IMR-90 (cell line): ENCODE data around the gene TAF3. TPM values are rescaled to one million over a fixed set of nuclear protein-coding genes. Genes with fewer than 3 reads are reported as not detected.

ENCODE experiments used
- ATAC-seq: fragments of 200-7000 bp; cut with Tn5 transposase; 2 replicates; pipeline ENCODE4 v1.9.1; 2020; ENCODE audit warnings: low read depth, mild to moderate bottlenecking, moderate library complexity
- BruUV-seq: library from RNA; stranded (reverse); fragments of 400-500 nt; replicated peaks from 2 replicates; lab custom pipeline; 2021; lab: Mats Ljungman, UMichigan
- CTCF ChIA-PET: fragments of 300-600 bp; formaldehyde crosslinking; extraction: SDS; loops from one replicate; lab custom pipeline; 2021; ENCODE audit warnings: antibody characterized with exemption; lab: Yijun Ruan, JAX
- POLR2A ChIA-PET: fragments of 300-600 bp; sonication (Branson Sonifier 250); formaldehyde crosslinking; loops from one replicate; lab custom pipeline; 2022; ENCODE audit warnings: antibody characterized with exemption; ENCODE audit not compliant: unreplicated experiment; lab: Charles Lee
- DNase-seq: peaks from one replicate; pipeline ENCODE4 v3.0.0; 2013
- H2AFZ ChIP-seq: replicated peaks from 2 replicates; pipeline ENCODE3; 2013; ENCODE audit warnings: low read length, mild to moderate bottlenecking; ENCODE audit not compliant: poor library complexity
- H2AK5ac ChIP-seq: 2 replicates; pipeline ENCODE4 v1.6.1; 2013; ENCODE audit warnings: low read depth, low read length, inconsistent platforms
- H2AK9ac ChIP-seq: replicated peaks from 2 replicates; pipeline ENCODE3; 2013; ENCODE audit warnings: mild to moderate bottlenecking, low read depth, low read length, moderate library complexity; ENCODE audit not compliant: poor library complexity
- H2BK120ac ChIP-seq: 2 replicates; pipeline ENCODE4 v1.6.1; 2013; ENCODE audit warnings: low read depth, low read length, inconsistent platforms
- H2BK15ac ChIP-seq: 3 replicates; pipeline ENCODE4 v1.6.1; 2013; ENCODE audit warnings: low read depth, low read length, inconsistent platforms
- H2BK20ac ChIP-seq: 2 replicates; pipeline ENCODE4 v1.6.1; 2013; ENCODE audit warnings: low read depth, mild to moderate bottlenecking, inconsistent platforms, low read length, moderate library complexity
- H2BK5ac ChIP-seq: 2 replicates; pipeline ENCODE4 v1.6.1; 2013; ENCODE audit warnings: mild to moderate bottlenecking, low read depth, low read length, inconsistent platforms; ENCODE audit not compliant: poor library complexity, severe bottlenecking
- H3K14ac ChIP-seq: replicated peaks from 2 replicates; pipeline ENCODE4 v1.6.1; 2013; ENCODE audit warnings: low read depth, low read length, inconsistent platforms
- H3K18ac ChIP-seq: 2 replicates; pipeline ENCODE4 v1.6.1; 2013; ENCODE audit warnings: low read depth, low read length, control low read depth
- H3K23ac ChIP-seq: 2 replicates; pipeline ENCODE4 v1.6.1; 2013; ENCODE audit warnings: low read depth, low read length, inconsistent platforms
- H3K27ac ChIP-seq: 2 replicates; pipeline ENCODE4 v1.5.1; 2013; ENCODE audit warnings: mild to moderate bottlenecking, control low read depth, low read length; ENCODE audit not compliant: insufficient read depth
- H3K27me3 ChIP-seq: 2 replicates; pipeline ENCODE4 v1.6.1; 2013; ENCODE audit warnings: low read length; ENCODE audit not compliant: control insufficient read depth, insufficient read depth
- H3K36me3 ChIP-seq: 2 replicates; pipeline ENCODE4 v1.6.1; 2013; ENCODE audit warnings: low read length, mixed read lengths; ENCODE audit not compliant: control insufficient read depth, insufficient read depth
- H3K4ac ChIP-seq: 2 replicates; pipeline ENCODE4 v1.6.1; 2013; ENCODE audit warnings: low read depth, low read length, inconsistent platforms
- H3K4me1 ChIP-seq: 2 replicates; pipeline ENCODE4 v1.6.1; 2013; ENCODE audit warnings: low read length, mixed read lengths; ENCODE audit not compliant: control insufficient read depth, insufficient read depth
- H3K4me2 ChIP-seq: 2 replicates; pipeline ENCODE4 v1.6.1; 2013; ENCODE audit warnings: low read depth, mild to moderate bottlenecking, control low read depth, low read length, moderate library complexity
- H3K4me3 ChIP-seq: 2 replicates; pipeline ENCODE4 v1.5.1; 2013; ENCODE audit warnings: low read depth, mild to moderate bottlenecking, control low read depth, low read length, moderate library complexity; ENCODE audit not compliant: insufficient read depth
- H3K56ac ChIP-seq: 2 replicates; pipeline ENCODE4 v1.6.1; 2013; ENCODE audit warnings: low read length, inconsistent platforms; ENCODE audit not compliant: insufficient read depth; ENCODE audit errors: extremely low read depth
- H3K79me1 ChIP-seq, 2 experiments: 2 replicates each; pipeline ENCODE4 v1.6.1; 2013; ENCODE audit warnings: low read length in 2 of 2, inconsistent platforms in 1 of 2, low read depth in 1 of 2
- H3K9ac ChIP-seq: 2 replicates; pipeline ENCODE4 v1.6.1; 2013; ENCODE audit warnings: low read depth, low read length, control low read depth
- H3K9me1 ChIP-seq: 2 replicates; pipeline ENCODE4 v1.6.1; 2013; ENCODE audit warnings: low read length, inconsistent platforms; ENCODE audit not compliant: insufficient read depth
- H3K9me3 ChIP-seq: 2 replicates; pipeline ENCODE4 v1.6.1; 2013; ENCODE audit warnings: low read length; ENCODE audit not compliant: control insufficient read depth, insufficient read depth
- H4K20me1 ChIP-seq: 2 replicates; pipeline ENCODE4 v1.6.1; 2013; ENCODE audit warnings: low read length, inconsistent platforms; ENCODE audit not compliant: insufficient read depth
- H4K5ac ChIP-seq: 2 replicates; pipeline ENCODE4 v1.6.1; 2013; ENCODE audit warnings: mild to moderate bottlenecking, low read depth, low read length, control low read depth
- H4K8ac ChIP-seq, 2 experiments: 2 replicates each; pipeline ENCODE4 v1.6.1; 2013; ENCODE audit warnings: low read depth in 2 of 2, low read length in 2 of 2, control low read depth in 1 of 2, inconsistent platforms in 1 of 2
- H4K91ac ChIP-seq: 2 replicates; pipeline ENCODE4 v1.6.1; 2013; ENCODE audit warnings: low read depth, low read length, inconsistent platforms; ENCODE audit not compliant: insufficient read depth
- CHD1 ChIP-seq: IDR thresholded peaks from 2 replicates; pipeline ENCODE4 v1.6.1; 2012; ENCODE audit warnings: low read depth, low read length, improper control_type of control experiment
- FOS ChIP-seq: fragments of 150-350 bp; IDR thresholded peaks from 2 replicates; pipeline ENCODE4 v1.6.1; 2016; ENCODE audit warnings: low read depth, low read length
- MAFK ChIP-seq: IDR thresholded peaks from 2 replicates; pipeline ENCODE4 v1.6.1; 2012; ENCODE audit warnings: low read depth, low read length, improper control_type of control experiment
- NFE2L2 ChIP-seq: fragments of 150-350 bp; IDR thresholded peaks from 2 replicates; pipeline ENCODE4 v1.6.1; 2016; ENCODE audit warnings: low read depth, mild to moderate bottlenecking, low read length
- POLR2A ChIP-seq: IDR thresholded peaks from 2 replicates; pipeline ENCODE4 v1.6.1; 2012; ENCODE audit warnings: mild to moderate bottlenecking, low read depth, low read length
- RAD21 ChIP-seq: IDR thresholded peaks from 2 replicates; pipeline ENCODE4 v1.6.1; 2012; ENCODE audit warnings: low read length, improper control_type of control experiment
- WGBS, 2 experiments: methylation state at CpG; one replicate each; pipeline versions ENCODE4 v1.1.5 to v1.1.7; 2013; ENCODE audit warnings: missing lambda C conversion rate in 2 of 2; ENCODE audit not compliant: insufficient read length in 1 of 2; ENCODE audit errors: extremely low coverage in 2 of 2; 5-methylcytosine and 5-hydroxymethylcytosine counted together
- dilution Hi-C: fragments of 300-500 bp; cut with HindIII; formaldehyde crosslinking; loops from one replicate; pipeline ENCODE4 v1.14.3; 2018; ENCODE audit warnings: low sequenced_read_pairs; ENCODE audit not compliant: unreplicated experiment
- in situ Hi-C: fragments of 300-500 bp; cut with MboI; formaldehyde crosslinking; loops from 3 replicates; pipeline ENCODE4 v1.14.3; 2019; ENCODE audit warnings: low sequenced_read_pairs, inconsistent platforms, mixed read lengths
- intact Hi-C: fragments of 100-400 bp; cut with micrococcal nuclease; formaldehyde crosslinking; loops from 2 replicates; pipeline ENCODE4 v1.10.0; 2022
- polyA plus RNA-seq, 3 experiments: library from polyadenylated mRNA; depleted of rRNA; stranded (reverse); fragments of >200 nt; gene quantifications; 2 replicates each; pipeline ENCODE4 v1.2.3, GENCODE V29; 2012; ENCODE audit warnings: low replicate concordance in 1 of 3
- total RNA-seq: library from RNA; depleted of rRNA; stranded (reverse); fragments of >200 nt; gene quantifications from 2 replicates; pipeline ENCODE4 v1.2.3, GENCODE V29; 2012
- TF ChIP-seq, protein P1 (sequence below): fragments of 150-350 bp; IDR thresholded peaks from 2 replicates; pipeline ENCODE4 v1.6.1; 2016; ENCODE audit warnings: low read depth, mild to moderate bottlenecking, low read length, moderate library complexity, borderline replicate concordance

TAF3 gene
- total and polyA plus RNA-seq, 2 of the 4 experiments (the other 2 are of a cell fraction), result 1.4 to 2.3 TPM

DNA sequence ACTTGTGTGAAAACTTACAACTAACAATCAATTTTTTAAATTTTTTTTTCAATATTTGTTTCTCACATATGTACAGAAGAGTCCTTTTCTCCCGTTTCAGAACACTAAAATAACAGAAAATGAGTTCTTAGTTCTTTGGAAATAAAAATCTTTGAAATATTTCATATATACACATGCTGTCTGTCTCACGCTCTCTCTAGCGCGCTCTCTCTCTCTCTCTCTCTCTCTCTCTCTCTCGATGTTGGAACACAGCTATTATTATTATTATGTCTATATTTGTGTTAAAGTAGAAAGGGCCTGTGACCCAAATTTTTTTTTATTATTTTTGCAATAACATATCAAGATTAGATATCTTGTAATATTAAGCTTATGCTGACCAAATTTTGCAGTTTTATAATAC, 139.3 kb downstream of the TAF3 start:
- Histone ChIP-seq H3K27me3 (no peaks in the 10 kb centered on the region), H2AK9ac (no peak overlapping the region), H3K36me3 (no peaks in the 10 kb centered on the region), H2BK5ac (no peak overlapping the region), H3K56ac (no peak overlapping the region), H2AFZ (no peak overlapping the region), H3K4me3 (no peak overlapping the region), H2BK15ac (no peak overlapping the region; the same call in 2 of the 3 replicates), H3K9me1 (no peaks in the 10 kb centered on the region; the same call in 1 of the 2 replicates), H2BK20ac (no peak overlapping the region), H2BK120ac (no peak overlapping the region), H3K14ac (no peak overlapping the region), H4K5ac (no peak overlapping the region), H4K91ac (no peak overlapping the region), H3K9me3 (no peaks in the 10 kb centered on the region), H3K23ac (no peak overlapping the region), H2AK5ac (no peak overlapping the region), H3K4me1 (peaks cover 7% of the 10 kb centered on the region), H3K18ac (no peak overlapping the region), H3K4ac (no peak overlapping the region), H3K9ac (no peak overlapping the region), H4K8ac (no peak overlapping the region), H3K79me1 (peaks cover 12 to 14% of the 10 kb centered on the region in 2 experiments), H3K27ac (no peak overlapping the region), H4K20me1 (no peaks in the 10 kb centered on the region), H3K4me2 (no peak overlapping the region)
- CTCF ChIA-PET, result no interaction called here
- no peak for ATAC-seq
- in situ Hi-C loops (no loop called here), intact Hi-C loops (no loop called here), dilution Hi-C loops (no loop called here)
- POLR2A ChIA-PET, result no interaction called here
- no peak for DNase-seq
- no CpG with 5 or more reads among the region's 5 CpGs for WGBS, 2 experiments
- TF ChIP-seq MAFK (no peak), RAD21 (no peak), POLR2A (no peak), CHD1 (no peak), NFE2L2 (no peak), FOS (no peak)
- TF ChIP-seq, protein P1, sequence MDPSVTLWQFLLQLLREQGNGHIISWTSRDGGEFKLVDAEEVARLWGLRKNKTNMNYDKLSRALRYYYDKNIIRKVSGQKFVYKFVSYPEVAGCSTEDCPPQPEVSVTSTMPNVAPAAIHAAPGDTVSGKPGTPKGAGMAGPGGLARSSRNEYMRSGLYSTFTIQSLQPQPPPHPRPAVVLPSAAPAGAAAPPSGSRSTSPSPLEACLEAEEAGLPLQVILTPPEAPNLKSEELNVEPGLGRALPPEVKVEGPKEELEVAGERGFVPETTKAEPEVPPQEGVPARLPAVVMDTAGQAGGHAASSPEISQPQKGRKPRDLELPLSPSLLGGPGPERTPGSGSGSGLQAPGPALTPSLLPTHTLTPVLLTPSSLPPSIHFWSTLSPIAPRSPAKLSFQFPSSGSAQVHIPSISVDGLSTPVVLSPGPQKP, result no peak
- BruUV-seq, result no TSS peak
